Ovary (tissue), 9 donors: ENCODE results near the gene RNF10. TPM values are rescaled to one million over a fixed set of nuclear protein-coding genes. Genes with fewer than 3 reads are reported as not detected.

Experiments
- DNase-seq, 5 donors: peaks; one replicate each; pipeline ENCODE4 v3.0.0-alpha.2; 2019 to 2020
- H3K27ac ChIP-seq, 2 donors: fragments of 200-600 bp; one replicate each; pipeline versions ENCODE4 v1.5.1 to v1.8.0; 2019 to 2022
- H3K27me3 ChIP-seq: fragments of 200-600 bp; one replicate; pipeline ENCODE4 v1.8.0; 2022
- H3K36me3 ChIP-seq: fragments of 200-600 bp; sonication (generic); one replicate; pipeline ENCODE4 v1.5.1; 2019
- H3K4me1 ChIP-seq: one replicate; pipeline ENCODE4 v1.8.1; 2013; ENCODE audit warnings: mild to moderate bottlenecking, moderate library complexity; ENCODE audit not compliant: insufficient read depth
- H3K4me3 ChIP-seq: fragments of 200-600 bp; sonication (generic); one replicate; pipeline ENCODE4 v1.5.1; 2017
- H3K9me3 ChIP-seq, 2 donors: fragments of 200-600 bp in 1 of 2; sonication (generic) in 1 of 2; one replicate each; pipeline versions ENCODE4 v1.5.1 to v1.8.1; 2013 to 2019; ENCODE audit warnings: mild to moderate bottlenecking in 1 of 2, moderate library complexity in 1 of 2
- EP300 ChIP-seq: sonication (generic); formaldehyde crosslinking; IDR thresholded peaks from one replicate; pipeline ENCODE4 v1.6.1; 2017; ENCODE audit warnings: antibody characterized with exemption
- POLR2A ChIP-seq: fragments of 450-650 bp; IDR thresholded peaks from one replicate; pipeline ENCODE4 v1.6.1; 2017; ENCODE audit warnings: antibody characterized with exemption, mild to moderate bottlenecking, moderate library complexity
- WGBS, 3 donors: extraction: QIAGEN DNeasy Blood & Tissue Kit in 1 of 3; methylation state at CpG; one replicate each; pipeline versions ENCODE4 v1.1.5 to v1.1.7; 2013 to 2017; 5-methylcytosine and 5-hydroxymethylcytosine counted together
- intact Hi-C, 4 donors: fragments of 100-400 bp; cut with DNase I; formaldehyde crosslinking; loops; one replicate each; pipeline versions ENCODE4 v1.11.0 to v1.15.1; 2022 to 2023
- polyA plus RNA-seq, 2 donors: library from polyadenylated mRNA; stranded (reverse); fragments of 200-250 nt in 1 of 2; fragments of 350-450 nt in 1 of 2; fragmentation: Illumina TruSeq in 1 of 2; extraction: RNeasy Lipid Tissue Mini Kit (QIAGEN cat#74804) in 1 of 2; gene quantifications; one replicate each; pipeline ENCODE4 v1.2.3, GENCODE V29; 2013 to 2014
- total RNA-seq, 7 donors: library from RNA; depleted of rRNA in 2 of 7; stranded (reverse); fragments of >200 nt in 2 of 7; fragmentation: NEBNext Ultra II Directional in 3 of 7; extraction: Animal tissue kit (Norgen Biotek cat#: 25700) in 3 of 7; gene quantifications; one replicate each; pipeline versions ENCODE4 v1.1.0 to v1.2.4, GENCODE V29; 2016 to 2023
- TF ChIP-seq, protein P1 (sequence below), 3 donors: fragments of 450-650 bp in 2 of 3; fragments of 200-600 bp in 1 of 3; IDR thresholded peaks; one replicate each; pipeline versions ENCODE4 v1.5.1 to v1.8.0; 2016 to 2022; ENCODE audit warnings: antibody characterized with exemption in 3 of 3, mild to moderate bottlenecking in 1 of 3
- donor health status: DM: no; HTN: no; CAD: no; lungs with moderate emphysema.
- donor health status: DM: no; HTN: no; CAD: no.
- donor health status: Bipolar disorder and iron deficiency.
- donor health status: DM: yes; HTN: yes; CAD: no.
- donor health status: DM: no; HTN: no; CAD: no.
- donor health status: DM: yes; HTN: yes; CAD: no.

RNF10 gene
- total and polyA plus RNA-seq, 9 donors = 59.7 to 190 (median 136) TPM

- intact Hi-C loops = no loop called here
Measured at GRCh38 chr12:120592121-120593049, 58.2 kb downstream of the RNF10 start.

GRCh38 chr12:120596901-120597300 lies 62.7 kb downstream of the RNF10 start:
- Histone ChIP-seq H3K4me3 (no peak overlapping the region), H3K9me3 (no peaks in the 10 kb centered on the region), H3K27ac (no peak overlapping the region), H3K36me3 (no peaks in the 10 kb centered on the region), H3K27me3 (no peaks in the 10 kb centered on the region), H3K4me1 (no peaks in the 10 kb centered on the region)
- intact Hi-C loops = no loop called here
- no peak for DNase-seq
- WGBS, 3 donors = 88 to 93% (median 89%) methylated on average over 3 of the region's 3 CpGs
- TF ChIP-seq, protein P1, sequence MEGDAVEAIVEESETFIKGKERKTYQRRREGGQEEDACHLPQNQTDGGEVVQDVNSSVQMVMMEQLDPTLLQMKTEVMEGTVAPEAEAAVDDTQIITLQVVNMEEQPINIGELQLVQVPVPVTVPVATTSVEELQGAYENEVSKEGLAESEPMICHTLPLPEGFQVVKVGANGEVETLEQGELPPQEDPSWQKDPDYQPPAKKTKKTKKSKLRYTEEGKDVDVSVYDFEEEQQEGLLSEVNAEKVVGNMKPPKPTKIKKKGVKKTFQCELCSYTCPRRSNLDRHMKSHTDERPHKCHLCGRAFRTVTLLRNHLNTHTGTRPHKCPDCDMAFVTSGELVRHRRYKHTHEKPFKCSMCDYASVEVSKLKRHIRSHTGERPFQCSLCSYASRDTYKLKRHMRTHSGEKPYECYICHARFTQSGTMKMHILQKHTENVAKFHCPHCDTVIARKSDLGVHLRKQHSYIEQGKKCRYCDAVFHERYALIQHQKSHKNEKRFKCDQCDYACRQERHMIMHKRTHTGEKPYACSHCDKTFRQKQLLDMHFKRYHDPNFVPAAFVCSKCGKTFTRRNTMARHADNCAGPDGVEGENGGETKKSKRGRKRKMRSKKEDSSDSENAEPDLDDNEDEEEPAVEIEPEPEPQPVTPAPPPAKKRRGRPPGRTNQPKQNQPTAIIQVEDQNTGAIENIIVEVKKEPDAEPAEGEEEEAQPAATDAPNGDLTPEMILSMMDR (IDR thresholded peaks at IDR 0.05) = no peak
- TF ChIP-seq POLR2A (no peak), EP300 (no peak)

More at GRCh38 chr12:120592121-120593049, 58.2 kb downstream of the RNF10 start:
- Histone ChIP-seq H3K27me3 (no peaks in the 10 kb centered on the region), H3K9me3 (no peaks in the 10 kb centered on the region), H3K27ac (no peak overlapping the region), H3K4me1 (no peaks in the 10 kb centered on the region), H3K4me3 (no peak overlapping the region), H3K36me3 (no peaks in the 10 kb centered on the region)
- WGBS, 3 donors = 70 to 72% (median 71%) methylated on average over 8 of the region's 8 CpGs
- TF ChIP-seq POLR2A = no peak
- TF ChIP-seq, protein P1 (IDR thresholded peaks at IDR 0.05) = no peak
- no peak for TF ChIP-seq EP300
- DNase-seq = no peak

DNA sequence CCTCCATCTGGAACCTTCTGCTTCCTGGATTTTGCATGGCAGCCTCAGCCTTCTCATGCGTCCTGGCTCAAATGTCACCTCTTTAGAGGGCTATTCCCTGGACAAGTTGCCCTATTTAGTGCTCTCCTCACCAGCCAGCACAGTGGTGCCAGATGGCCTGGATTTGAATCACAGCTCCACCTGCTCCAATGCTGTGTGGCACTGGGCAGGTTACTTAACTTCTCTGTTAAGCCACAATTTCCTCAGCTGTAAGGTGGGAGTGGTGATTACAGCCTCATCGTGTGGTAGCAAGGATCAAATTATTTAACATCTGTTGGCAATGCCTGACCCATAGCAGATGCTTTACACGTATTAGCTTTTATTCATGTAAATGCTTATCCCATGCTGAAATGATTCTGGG lies 63.7 kb downstream of the RNF10 start:
- Histone ChIP-seq H3K4me3 (no peak overlapping the region), H3K4me1 (no peaks in the 10 kb centered on the region), H3K27me3 (no peaks in the 10 kb centered on the region), H3K36me3 (no peaks in the 10 kb centered on the region), H3K9me3 (no peaks in the 10 kb centered on the region), H3K27ac (no peak overlapping the region)
- 48 to 59% (median 56%) methylated on average over 3 of the region's 3 CpGs for WGBS, 3 donors
- no peak for DNase-seq
- no peak for TF ChIP-seq EP300
- TF ChIP-seq, protein P1 (IDR thresholded peaks at IDR 0.05) = no peak
- no peak for TF ChIP-seq POLR2A
- intact Hi-C loops = no loop called here

- no peaks in the 10 kb centered on the region for H3K27me3 ChIP-seq
- no peaks in the 10 kb centered on the region for H3K36me3 ChIP-seq
- no peaks in the 10 kb centered on the region for H3K9me3 ChIP-seq
- TF ChIP-seq EP300 (no peak), POLR2A (no peak)
- TF ChIP-seq, protein P1 (IDR thresholded peaks at IDR 0.05) = no peak
- no peak for DNase-seq
- intact Hi-C loops = no loop called here
- no peak overlapping the region for H3K4me3 ChIP-seq
- H3K4me1 ChIP-seq = no peaks in the 10 kb centered on the region
- 41 to 52% (median 41%) methylated on average over 13 of the region's 13 CpGs for WGBS, 3 donors
- no peak overlapping the region for H3K27ac ChIP-seq
Measured at GRCh38 chr12:120598674-120599463, 64.7 kb downstream of the RNF10 start.
